BE2C (cell line): ENCODE measurements around the gene PA2G4.
A peak's percentile ranks its signal among the peaks of the same experiment; 100 is the strongest.

Source experiments
- DNase-seq: peaks from one replicate; pipeline ENCODE4 v3.0.0-alpha.2; 2020
- H3K27me3 ChIP-seq: fragments of 250-450 bp; sonication (Bioruptor Pico); 2 replicates; pipeline ENCODE4 v1.5.1; 2020; ENCODE audit warnings: mild to moderate bottlenecking
- H3K36me3 ChIP-seq: fragments of 250-450 bp; sonication (Bioruptor Pico); 2 replicates; pipeline ENCODE4 v1.5.1; 2020; ENCODE audit warnings: mild to moderate bottlenecking
- H3K4me1 ChIP-seq: fragments of 250-450 bp; sonication (Bioruptor Pico); 2 replicates; pipeline ENCODE4 v1.5.1; 2020
- H3K4me3 ChIP-seq: 2 replicates; pipeline ENCODE4 v1.5.1; 2011; ENCODE audit warnings: low read depth, low read length
- H3K9me3 ChIP-seq: fragments of 250-450 bp; sonication (Bioruptor Pico); 2 replicates; pipeline ENCODE4 v1.5.1; 2020
- CTCF ChIP-seq: IDR thresholded peaks from 2 replicates; pipeline ENCODE4 v1.5.1; 2012; ENCODE audit warnings: mild to moderate bottlenecking, low read depth, low read length

Gene PA2G4

GRCh38 chr12:56145217-56145616 lies 40.9 kb downstream of the PA2G4 start:
- no peaks in the 10 kb centered on the region for H3K4me1 ChIP-seq

GRCh38 chr12:56146492-56147460 lies 42.4 kb downstream of the PA2G4 start:
- Histone ChIP-seq H3K4me1 (peaks cover 4% of the 10 kb centered on the region; the same call in 1 of the 2 replicates), H3K9me3 (no peaks in the 10 kb centered on the region), H3K4me3 (no peak overlapping the region), H3K36me3 (peaks cover 31% of the 10 kb centered on the region), H3K27me3 (no peaks in the 10 kb centered on the region)
- no peak for DNase-seq
- no peak for TF ChIP-seq CTCF

More at GRCh38 chr12:56145217-56145616, 40.9 kb downstream of the PA2G4 start:
- DNase-seq = no peak
- no peak overlapping the region for H3K4me3 ChIP-seq
- H3K27me3 ChIP-seq = no peaks in the 10 kb centered on the region
- TF ChIP-seq CTCF = no peak
- H3K36me3 ChIP-seq = peaks cover 41% of the 10 kb centered on the region
- no peaks in the 10 kb centered on the region for H3K9me3 ChIP-seq

- H3K27me3 ChIP-seq = no peaks in the 10 kb centered on the region
- no peak for DNase-seq
- H3K4me1 ChIP-seq = peaks cover 8% of the 10 kb centered on the region
- H3K9me3 ChIP-seq = no peaks in the 10 kb centered on the region
- TF ChIP-seq CTCF = no peak
- peaks cover 11% of the 10 kb centered on the region; the same call in 1 of the 2 replicates for H3K36me3 ChIP-seq
- H3K4me3 ChIP-seq = no peak overlapping the region
These were observed 46.2 kb downstream of the PA2G4 start for GRCh38 chr12:56150563-56150962.

- peak; percentile 58 for TF ChIP-seq CTCF
- Histone ChIP-seq H3K4me3 (peak overlapping the region; percentile 80), H3K9me3 (no peaks in the 10 kb centered on the region), H3K36me3 (peaks cover 13% of the 10 kb centered on the region; the same call in 1 of the 2 replicates), H3K27me3 (no peaks in the 10 kb centered on the region), H3K4me1 (peaks cover 8% of the 10 kb centered on the region)
- peak; percentile 65 for DNase-seq
These were observed 47.3 kb downstream of the PA2G4 start for GRCh38 chr12:56151672-56152131.

- H3K4me1 ChIP-seq = peaks cover 8% of the 10 kb centered on the region
These were observed 47.9 kb downstream of the PA2G4 start, which contains the start of gene MYL6B for GRCh38 chr12:56152132-56152755. MYL6B (plus strand) TSS chr12:56152587; CDS start chr12:56153919, 1,332 bp downstream.

More at GRCh38 chr12:56152132-56152755, 47.9 kb downstream of the PA2G4 start, which contains the start of gene MYL6B:
- Histone ChIP-seq H3K4me3 (peak within 1 kb of the TSS; percentile 80), H3K27me3 (no peaks in the 10 kb centered on the region), H3K36me3 (peaks cover 13% of the 10 kb centered on the region; the same call in 1 of the 2 replicates), H3K9me3 (no peaks in the 10 kb centered on the region)
- no peak for TF ChIP-seq CTCF
- peak; percentile 95 for DNase-seq
